Neural cell (in vitro differentiated cells): ENCODE data around the gene IL21. TPM values are rescaled to one million over a fixed set of nuclear protein-coding genes. Genes with fewer than 3 reads are reported as not detected.

Experiments used
- H2AFZ ChIP-seq: fragments of 200-600, 300-800 bp; sonication (generic), shearing (Covaris generic); 2 replicates; pipeline ENCODE4 v1.6.0; 2014; ENCODE audit warnings: low read depth, mild to moderate bottlenecking, antibody characterized with exemption, low read length, moderate library complexity
- H3F3A ChIP-seq: fragments of 200-600 bp; shearing (Covaris generic); 2 replicates; pipeline ENCODE4 v1.6.1; 2016; ENCODE audit warnings: mild to moderate bottlenecking, moderate library complexity, mixed read lengths, antibody characterized with exemption, low read length; ENCODE audit not compliant: insufficient read depth, poor library complexity, severe bottlenecking
- H3K27ac ChIP-seq: fragments of 200-600, 300-800 bp; sonication (generic), shearing (Covaris generic); 2 replicates; pipeline ENCODE4 v1.5.1; 2014; ENCODE audit warnings: mild to moderate bottlenecking, low read length, moderate library complexity
- H3K27me3 ChIP-seq: fragments of 300-800, 200-600 bp; sonication (generic), shearing (Covaris generic); 2 replicates; pipeline ENCODE4 v1.6.0; 2014; ENCODE audit warnings: mild to moderate bottlenecking, low read depth, low read length, moderate library complexity; ENCODE audit not compliant: insufficient read depth
- H3K36me3 ChIP-seq: fragments of 300-800, 200-600 bp; sonication (generic), shearing (Covaris generic); 2 replicates; pipeline ENCODE4 v1.5.1; 2014; ENCODE audit warnings: mild to moderate bottlenecking, antibody characterized with exemption, low read length, moderate library complexity; ENCODE audit not compliant: insufficient read depth
- H3K4me2 ChIP-seq: fragments of 300-800, 200-600 bp; sonication (generic), shearing (Covaris generic); 2 replicates; pipeline ENCODE4 v1.6.0; 2014; ENCODE audit warnings: mild to moderate bottlenecking, low read length
- H3K4me3 ChIP-seq: fragments of 300-800, 200-600 bp; sonication (generic), shearing (Covaris generic); 2 replicates; pipeline ENCODE4 v1.5.1; 2014; ENCODE audit warnings: mild to moderate bottlenecking, low read length, moderate library complexity
- H3K79me2 ChIP-seq: fragments of 200-600 bp; shearing (Covaris generic); replicated peaks from 2 replicates; pipeline ENCODE4 v1.6.0; 2014; ENCODE audit warnings: mild to moderate bottlenecking, low read length, moderate library complexity; ENCODE audit not compliant: insufficient read depth
- H3K9ac ChIP-seq: fragments of 300-800, 200-600 bp; sonication (generic), shearing (Covaris generic); 2 replicates; pipeline ENCODE4 v1.6.1; 2016; ENCODE audit warnings: mild to moderate bottlenecking, low read length, mixed read lengths
- H3K9me2 ChIP-seq: fragments of 200-600 bp; shearing (Covaris generic); 2 replicates; pipeline ENCODE4 v1.6.1; 2016; ENCODE audit warnings: mild to moderate bottlenecking, low read length, mixed read lengths; ENCODE audit not compliant: insufficient read depth
- H3K9me3 ChIP-seq: fragments of 200-600, 300-800 bp; sonication (generic), shearing (Covaris generic); 2 replicates; pipeline ENCODE4 v1.6.1; 2016; ENCODE audit warnings: mild to moderate bottlenecking, mixed run types, low read length, moderate library complexity, mixed read lengths
- H4K20me1 ChIP-seq: fragments of 200-600 bp; shearing (Covaris generic); 2 replicates; pipeline ENCODE4 v1.6.1; 2016; ENCODE audit warnings: mild to moderate bottlenecking, mixed run types; ENCODE audit not compliant: insufficient read depth
- CTCF ChIP-seq: fragments of 450-650 bp; IDR thresholded peaks from 2 replicates; pipeline ENCODE4 v1.5.1; 2014; ENCODE audit warnings: antibody characterized with exemption, mild to moderate bottlenecking, moderate library complexity; ENCODE audit not compliant: poor library complexity, severe bottlenecking
- EP300 ChIP-seq: fragments of 450-650 bp; conservative IDR thresholded peaks from 2 replicates; pipeline ENCODE4 v1.6.1; 2014; ENCODE audit warnings: antibody characterized with exemption, mild to moderate bottlenecking, moderate library complexity; ENCODE audit not compliant: poor library complexity, severe bottlenecking
- EZH2 ChIP-seq: fragments of 200-600, 300-800 bp; shearing (Covaris generic), sonication (generic); IDR thresholded peaks from 2 replicates; pipeline ENCODE4 v1.6.1; 2014; ENCODE audit warnings: antibody characterized with exemption, low read length, borderline replicate concordance, mild to moderate bottlenecking; ENCODE audit not compliant: insufficient read depth, poor library complexity, severe bottlenecking
- MXI1 ChIP-seq: fragments of 450-650 bp; conservative IDR thresholded peaks from 2 replicates; pipeline ENCODE4 v1.6.1; 2014; ENCODE audit warnings: antibody characterized with exemption, mild to moderate bottlenecking; ENCODE audit not compliant: poor library complexity, severe bottlenecking
- POLR2AphosphoS5 ChIP-seq: IDR thresholded peaks from 2 replicates; pipeline ENCODE4 v1.6.1; 2012
- RAD21 ChIP-seq: fragments of 450-650 bp; conservative IDR thresholded peaks from 2 replicates; pipeline ENCODE4 v1.6.1; 2014; ENCODE audit warnings: antibody characterized with exemption, mild to moderate bottlenecking, moderate library complexity
- REST ChIP-seq: IDR thresholded peaks from 2 replicates; pipeline ENCODE4 v1.6.1; 2012; ENCODE audit warnings: borderline replicate concordance
- SMC3 ChIP-seq: fragments of 450-650 bp; conservative IDR thresholded peaks from 2 replicates; pipeline ENCODE4 v1.6.1; 2014; ENCODE audit warnings: antibody characterized with exemption, mild to moderate bottlenecking, moderate library complexity; ENCODE audit not compliant: poor library complexity
- TAF1 ChIP-seq: IDR thresholded peaks from 2 replicates; pipeline ENCODE4 v1.6.1; 2012; ENCODE audit warnings: low read depth
- polyA plus RNA-seq: library from polyadenylated mRNA; depleted of rRNA; stranded (reverse); fragments of >200 nt; gene quantifications from 2 replicates; pipeline ENCODE4 v1.2.3, GENCODE V29; 2014

Gene IL21
- polyA plus RNA-seq, 1 donor from 2014 or later, result not detected

GRCh38 chr4:122636697-122637096 is 15.8 kb upstream of the IL21 start:
- Histone ChIP-seq H3K9ac (no peak overlapping the region), H3K4me3 (no peak overlapping the region)

GRCh38 chr4:122635205-122635604 is 14.3 kb upstream of the IL21 start:
- no peaks in the 10 kb centered on the region for H3K27me3 ChIP-seq
- H3K9ac ChIP-seq, result no peak overlapping the region
- no peaks in the 10 kb centered on the region for H3K9me3 ChIP-seq
- H3K9me2 ChIP-seq, result no peaks in the 10 kb centered on the region
- no peak overlapping the region for H3K27ac ChIP-seq
- H3K4me2 ChIP-seq, result no peak overlapping the region
- no peak overlapping the region for H3K4me3 ChIP-seq
- no peaks in the 10 kb centered on the region for H4K20me1 ChIP-seq
- TF ChIP-seq EZH2, result no peak
- TF ChIP-seq EP300, result no peak
- no peaks in the 10 kb centered on the region for H3F3A ChIP-seq
- H3K79me2 ChIP-seq, result no peaks in the 10 kb centered on the region
- H2AFZ ChIP-seq, result no peak overlapping the region
- H3K36me3 ChIP-seq, result no peaks in the 10 kb centered on the region

More at GRCh38 chr4:122636697-122637096, 15.8 kb upstream of the IL21 start:
- Histone ChIP-seq H3K4me2 (no peak overlapping the region), H3K27ac (no peak overlapping the region), H3K27me3 (no peaks in the 10 kb centered on the region), H3K79me2 (no peaks in the 10 kb centered on the region), H3F3A (no peaks in the 10 kb centered on the region), H3K9me2 (no peaks in the 10 kb centered on the region), H3K36me3 (no peaks in the 10 kb centered on the region), H2AFZ (no peak overlapping the region), H3K9me3 (no peaks in the 10 kb centered on the region), H4K20me1 (no peaks in the 10 kb centered on the region)
- no peak for TF ChIP-seq TAF1
- TF ChIP-seq MXI1, result no peak

GRCh38 chr4:122633211-122633610 is 12.3 kb upstream of the IL21 start:
- Histone ChIP-seq H3K27me3 (no peaks in the 10 kb centered on the region), H4K20me1 (no peaks in the 10 kb centered on the region), H3K9me3 (no peaks in the 10 kb centered on the region), H2AFZ (no peak overlapping the region), H3K4me2 (no peak overlapping the region), H3K79me2 (no peaks in the 10 kb centered on the region), H3K27ac (no peak overlapping the region), H3F3A (no peaks in the 10 kb centered on the region), H3K9me2 (no peaks in the 10 kb centered on the region), H3K4me3 (no peak overlapping the region), H3K36me3 (no peaks in the 10 kb centered on the region), H3K9ac (no peak overlapping the region)
- TF ChIP-seq EP300 (no peak), SMC3 (no peak), RAD21 (no peak), POLR2AphosphoS5 (no peak), CTCF (no peak), MXI1 (no peak), TAF1 (no peak), EZH2 (no peak), REST (no peak)
